HEK293T (cell line): ENCODE measurements around the gene KIRREL1.

Experiments used
- ARNT ChIP-seq: fragments of 450-650 bp; IDR thresholded peaks from 2 replicates; pipeline ENCODE4 v1.6.1; 2017; ENCODE audit warnings: mild to moderate bottlenecking
- CTBP1 ChIP-seq: fragments of 450-650 bp; IDR thresholded peaks from 2 replicates; pipeline ENCODE4 v1.6.1; 2016; ENCODE audit warnings: borderline replicate concordance
- FOXA1 ChIP-seq: fragments of 450-650 bp; IDR thresholded peaks from 2 replicates; pipeline ENCODE4 v1.6.1; 2016; ENCODE audit warnings: mild to moderate bottlenecking
- FOXK2 ChIP-seq: fragments of 450-650 bp; IDR thresholded peaks from 2 replicates; pipeline ENCODE4 v1.6.1; 2016; ENCODE audit warnings: mild to moderate bottlenecking

GRCh38 chr1:158101455-158101854 is 108.0 kb downstream of the KIRREL1 start:
- TF ChIP-seq FOXA1 (no peak), FOXK2 (no peak), ARNT (no peak), CTBP1 (no peak)
